ENCODE results near the gene TBC1D12. TPM values are rescaled to one million over a fixed set of nuclear protein-coding genes. Genes with fewer than 3 reads are reported as not detected.

The TBC1D12 gene
- total and polyA plus RNA-seq, 4 donors: 4.5 to 29.0 (median 15.6) TPM

- 91 to 95% methylated on average over 1 of the region's 1 CpG for WGBS, 2 donors
- no peak overlapping the region for H3K9ac ChIP-seq (ENCODE audit: insufficient read depth in 1 of 2, low read length in 2 of 2)
- no peak for ATAC-seq (ENCODE audit: insufficient read depth, low FRiP score)
Observed at GRCh38 chr10:94461503-94461902, 59.2 kb downstream of the TBC1D12 start.

GRCh38 chr10:94462130-94462529 lies 59.8 kb downstream of the TBC1D12 start:
- H3K36me3 ChIP-seq (ENCODE audit: control insufficient read depth in 4 of 4, insufficient read depth in 4 of 4, low read length in 4 of 4): peaks cover 0 to 17% (median under 1%) of the 10 kb centered on the region in 4 donors
- DNase-seq: no peak
- H3K4me1 ChIP-seq (ENCODE audit: control insufficient read depth in 5 of 5, insufficient read depth in 5 of 5, low read length in 5 of 5): no peaks in the 10 kb centered on the region
- peaks cover 0 to 7% (median 4%) of the 10 kb centered on the region in 4 donors for H3K9me3 ChIP-seq (ENCODE audit: control insufficient read depth in 4 of 4, insufficient read depth in 3 of 4, low read length in 3 of 4)
- TF ChIP-seq CTCF (IDR thresholded peaks at IDR 0.05; ENCODE audit: control extremely low read depth, extremely low read depth): no peak
- no peak overlapping the region for H3K27ac ChIP-seq (ENCODE audit: low read depth in 1 of 2, low read length in 1 of 2)
- H3K4me3 ChIP-seq: no peak overlapping the region
- no peak overlapping the region for H3K9ac ChIP-seq (ENCODE audit: insufficient read depth in 1 of 2, low read length in 2 of 2)
- no peak for ATAC-seq (ENCODE audit: insufficient read depth, low FRiP score)
- H3K27me3 ChIP-seq (ENCODE audit: control insufficient read depth in 3 of 3, insufficient read depth in 3 of 3, low read length in 2 of 3): no peaks in the 10 kb centered on the region

More at GRCh38 chr10:94461503-94461902, 59.2 kb downstream of the TBC1D12 start:
- no peaks in the 10 kb centered on the region for H3K27me3 ChIP-seq (ENCODE audit: control insufficient read depth in 3 of 3, insufficient read depth in 3 of 3, low read length in 2 of 3)
- peaks cover 0 to 17% (median under 1%) of the 10 kb centered on the region in 4 donors for H3K36me3 ChIP-seq (ENCODE audit: control insufficient read depth in 4 of 4, insufficient read depth in 4 of 4, low read length in 4 of 4)
- no peaks in the 10 kb centered on the region for H3K4me1 ChIP-seq (ENCODE audit: control insufficient read depth in 5 of 5, insufficient read depth in 5 of 5, low read length in 5 of 5)
- no peak for DNase-seq
- TF ChIP-seq CTCF (IDR thresholded peaks at IDR 0.05; ENCODE audit: control extremely low read depth, extremely low read depth): no peak
- no peak overlapping the region for H3K27ac ChIP-seq (ENCODE audit: low read depth in 1 of 2, low read length in 1 of 2)
- H3K4me3 ChIP-seq: no peak overlapping the region
- H3K9me3 ChIP-seq (ENCODE audit: control insufficient read depth in 4 of 4, insufficient read depth in 3 of 4, low read length in 3 of 4): peaks cover 0 to 7% (median 4%) of the 10 kb centered on the region in 4 donors

GRCh38 chr10:94465684-94466083 lies 63.3 kb downstream of the TBC1D12 start:
- DNase-seq (no peak), ATAC-seq (ENCODE audit: insufficient read depth, low FRiP score) (no peak)
- 90 to 98% methylated on average over 15 of the region's 15 CpGs for WGBS, 2 donors
- Histone ChIP-seq H3K27me3 (ENCODE audit: control insufficient read depth in 3 of 3, insufficient read depth in 3 of 3, low read length in 2 of 3) (no peaks in the 10 kb centered on the region), H3K4me3 (no peak overlapping the region), H3K36me3 (ENCODE audit: control insufficient read depth in 4 of 4, insufficient read depth in 4 of 4, low read length in 4 of 4) (peaks cover 0 to 5% (median 0%) of the 10 kb centered on the region in 4 donors), H3K27ac (ENCODE audit: low read depth in 1 of 2, low read length in 1 of 2) (no peak overlapping the region), H3K9ac (ENCODE audit: insufficient read depth in 1 of 2, low read length in 2 of 2) (no peak overlapping the region), H3K9me3 (ENCODE audit: control insufficient read depth in 4 of 4, insufficient read depth in 3 of 4, low read length in 3 of 4) (peaks cover 0 to 6% (median under 1%) of the 10 kb centered on the region in 4 donors), H3K4me1 (ENCODE audit: control insufficient read depth in 5 of 5, insufficient read depth in 5 of 5, low read length in 5 of 5) (no peaks in the 10 kb centered on the region)
- TF ChIP-seq CTCF (IDR thresholded peaks at IDR 0.05; ENCODE audit: control extremely low read depth, extremely low read depth): no peak

GRCh38 chr10:94481410-94481809 lies 79.1 kb downstream of the TBC1D12 start:
- Histone ChIP-seq H3K9me3 (ENCODE audit: control insufficient read depth in 4 of 4, insufficient read depth in 3 of 4, low read length in 3 of 4) (peaks cover 0 to 5% (median 0%) of the 10 kb centered on the region in 4 donors), H3K4me1 (ENCODE audit: control insufficient read depth in 5 of 5, insufficient read depth in 5 of 5, low read length in 5 of 5) (no peaks in the 10 kb centered on the region), H3K27ac (ENCODE audit: low read depth in 1 of 2, low read length in 1 of 2) (no peak overlapping the region), H3K36me3 (ENCODE audit: control insufficient read depth in 4 of 4, insufficient read depth in 4 of 4, low read length in 4 of 4) (peaks cover 0 to 11% (median 8%) of the 10 kb centered on the region in 4 donors), H3K4me3 (no peak overlapping the region), H3K9ac (ENCODE audit: insufficient read depth in 1 of 2, low read length in 2 of 2) (no peak overlapping the region), H3K27me3 (ENCODE audit: control insufficient read depth in 3 of 3, insufficient read depth in 3 of 3, low read length in 2 of 3) (no peaks in the 10 kb centered on the region)
- DNase-seq: no peak
- no peak for TF ChIP-seq CTCF (IDR thresholded peaks at IDR 0.05; ENCODE audit: control extremely low read depth, extremely low read depth)
- no peak for ATAC-seq (ENCODE audit: insufficient read depth, low FRiP score)

Data from lung (tissue), 12 donors.